T-helper 22 cell (primary cell): ENCODE data around the gene ETV5.

Source experiments
- DNase-seq: peaks from one replicate; pipeline ENCODE4 v3.0.0-alpha.2; 2020; ENCODE audit warnings: low read depth

ETV5 gene

GRCh38 chr3:186123012-186123411, 14.1 kb upstream of the ETV5 start:
- no peak for DNase-seq

GRCh38 chr3:186121968-186122367, 13.1 kb upstream of the ETV5 start:
- no peak for DNase-seq

GRCh38 chr3:186121278-186121677, 12.4 kb upstream of the ETV5 start:
- no peak for DNase-seq

- no peak for DNase-seq
Observed at GRCh38 chr3:186119499-186119898, 10.6 kb upstream of the ETV5 start.

- no peak for DNase-seq
Observed at GRCh38 chr3:186118692-186119091, 9.8 kb upstream of the ETV5 start.

GRCh38 chr3:186117521-186118134, 8.7 kb upstream of the ETV5 start:
- no peak for DNase-seq

- DNase-seq = no peak
Observed at GRCh38 chr3:186115239-186115996, 6.5 kb upstream of the ETV5 start.

GRCh38 chr3:186110975-186111974, 2.4 kb upstream of the ETV5 start:
- no peak for DNase-seq

GRCh38 chr3:186109897-186110803, 1.3 kb upstream of the ETV5 start:
- no peak for DNase-seq

- DNase-seq = no peak
Observed at GRCh38 chr3:186108106-186108940, 566 bp downstream of the ETV5 start.

- no peak for DNase-seq
Observed at GRCh38 chr3:186107215-186108105, 1.4 kb downstream of the ETV5 start.

GRCh38 chr3:186105543-186105942, 3.3 kb downstream of the ETV5 start:
- no peak for DNase-seq

GRCh38 chr3:186102687-186103086, 6.2 kb downstream of the ETV5 start:
- no peak for DNase-seq

GRCh38 chr3:186100398-186100797, 8.5 kb downstream of the ETV5 start:
- DNase-seq = no peak

GRCh38 chr3:186099178-186099577, 9.7 kb downstream of the ETV5 start:
- no peak for DNase-seq

GRCh38 chr3:186098740-186099139, 10.1 kb downstream of the ETV5 start:
- no peak for DNase-seq

GRCh38 chr3:186097663-186098451, 11.0 kb downstream of the ETV5 start:
- no peak for DNase-seq

- no peak for DNase-seq
Observed at GRCh38 chr3:186097317-186097662, 11.6 kb downstream of the ETV5 start.

- DNase-seq = no peak
Observed at GRCh38 chr3:186096290-186096689, 12.6 kb downstream of the ETV5 start.
